ENCODE data around the gene SPTBN1. TPM values are rescaled to one million over a fixed set of nuclear protein-coding genes. Genes with fewer than 3 reads are reported as not detected.

The SPTBN1 gene
- total and polyA plus RNA-seq, 2 of the 4 experiments (the other 2 are of a cell fraction) = 49.1 to 241 TPM

DNA sequence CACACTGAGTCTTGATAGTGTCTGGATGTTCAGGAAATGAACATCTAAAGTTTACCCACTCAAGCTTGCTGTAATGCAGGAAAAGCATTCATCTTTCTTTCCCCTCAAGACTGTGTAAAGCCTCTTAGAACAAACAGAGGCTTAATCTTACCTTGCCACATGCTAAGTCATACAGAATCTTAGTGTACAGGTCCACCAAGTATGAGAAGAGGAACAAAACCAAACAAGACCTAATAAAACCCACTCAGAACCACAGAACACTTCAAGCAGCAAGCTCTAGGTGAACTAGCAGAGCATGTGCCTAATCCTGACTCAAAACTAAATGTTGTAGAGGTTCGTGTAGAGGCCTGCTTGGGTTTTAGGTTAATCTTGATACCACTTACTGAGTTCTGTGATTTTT, 97.6 kb downstream of the SPTBN1 start:
- no peak overlapping the region for H3K23ac ChIP-seq (ENCODE audit: low read depth, low read length)
- in situ Hi-C loops (cut with MboI; ENCODE audit: low sequenced_read_pairs) (no loop called here), intact Hi-C loops (cut with micrococcal nuclease) (no loop called here), dilution Hi-C loops (cut with HindIII; ENCODE audit: low sequenced_read_pairs, unreplicated experiment) (no loop called here)
- no peak overlapping the region for H3K9ac ChIP-seq (ENCODE audit: low read depth, low read length)
- CTCF ChIA-PET = interaction anchor here (0.9 kb wide), 1 partner anchor 23 kb away, joined by 3 read pairs; no protein-coding TSS in a partner anchor
- H3K4ac ChIP-seq (ENCODE audit: low read depth, low read length) = no peak overlapping the region
- H3K4me1 ChIP-seq (ENCODE audit: control insufficient read depth, insufficient read depth, low read length) = peaks cover 11% of the 10 kb centered on the region
- no peak overlapping the region for H4K8ac ChIP-seq (ENCODE audit: low read depth in 2 of 2, low read length in 2 of 2)
- no peaks in the 10 kb centered on the region for H3K36me3 ChIP-seq (ENCODE audit: control insufficient read depth, insufficient read depth, low read length)
- H3K27me3 ChIP-seq (ENCODE audit: control insufficient read depth, insufficient read depth, low read length) = no peaks in the 10 kb centered on the region
- peaks cover 42% of the 10 kb centered on the region; the same call in 1 of the 2 replicates for H4K20me1 ChIP-seq (ENCODE audit: insufficient read depth, low read length)
- H2BK20ac ChIP-seq (ENCODE audit: low read depth, low read length) = no peak overlapping the region
- no peak overlapping the region for H2BK5ac ChIP-seq (ENCODE audit: low read depth, low read length, poor library complexity, severe bottlenecking)
- H2AK5ac ChIP-seq (ENCODE audit: low read depth, low read length) = no peak overlapping the region
- H3K14ac ChIP-seq (replicated peaks; ENCODE audit: low read depth, low read length) = no peak overlapping the region
- H3K9me1 ChIP-seq (ENCODE audit: insufficient read depth, low read length) = peaks cover 3% of the 10 kb centered on the region; the same call in 1 of the 2 replicates
- TF ChIP-seq SMC3 (IDR thresholded peaks at IDR 0.05; ENCODE audit: low read depth, low read length) (no peak), MAFK (IDR thresholded peaks at IDR 0.05; ENCODE audit: low read depth, low read length) (no peak), RCOR1 (IDR thresholded peaks at IDR 0.05; ENCODE audit: insufficient replicate concordance, low read length) (no peak), RFX5 (IDR thresholded peaks at IDR 0.05; ENCODE audit: low read depth, low read length) (no peak), BHLHE40 (IDR thresholded peaks at IDR 0.05; ENCODE audit: low read depth, low read length) (no peak), CEBPB (IDR thresholded peaks at IDR 0.05; ENCODE audit: low read depth, low read length) (no peak), CHD1 (IDR thresholded peaks at IDR 0.05; ENCODE audit: low read depth, low read length) (no peak), NFE2L2 (IDR thresholded peaks at IDR 0.05; ENCODE audit: low read depth, low read length) (no peak)
- TF ChIP-seq, protein P1, sequence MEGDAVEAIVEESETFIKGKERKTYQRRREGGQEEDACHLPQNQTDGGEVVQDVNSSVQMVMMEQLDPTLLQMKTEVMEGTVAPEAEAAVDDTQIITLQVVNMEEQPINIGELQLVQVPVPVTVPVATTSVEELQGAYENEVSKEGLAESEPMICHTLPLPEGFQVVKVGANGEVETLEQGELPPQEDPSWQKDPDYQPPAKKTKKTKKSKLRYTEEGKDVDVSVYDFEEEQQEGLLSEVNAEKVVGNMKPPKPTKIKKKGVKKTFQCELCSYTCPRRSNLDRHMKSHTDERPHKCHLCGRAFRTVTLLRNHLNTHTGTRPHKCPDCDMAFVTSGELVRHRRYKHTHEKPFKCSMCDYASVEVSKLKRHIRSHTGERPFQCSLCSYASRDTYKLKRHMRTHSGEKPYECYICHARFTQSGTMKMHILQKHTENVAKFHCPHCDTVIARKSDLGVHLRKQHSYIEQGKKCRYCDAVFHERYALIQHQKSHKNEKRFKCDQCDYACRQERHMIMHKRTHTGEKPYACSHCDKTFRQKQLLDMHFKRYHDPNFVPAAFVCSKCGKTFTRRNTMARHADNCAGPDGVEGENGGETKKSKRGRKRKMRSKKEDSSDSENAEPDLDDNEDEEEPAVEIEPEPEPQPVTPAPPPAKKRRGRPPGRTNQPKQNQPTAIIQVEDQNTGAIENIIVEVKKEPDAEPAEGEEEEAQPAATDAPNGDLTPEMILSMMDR (conservative IDR thresholded peaks at IDR 0.05; ENCODE audit: low read depth, low read length) = no peak
- TF ChIP-seq, protein P2, sequence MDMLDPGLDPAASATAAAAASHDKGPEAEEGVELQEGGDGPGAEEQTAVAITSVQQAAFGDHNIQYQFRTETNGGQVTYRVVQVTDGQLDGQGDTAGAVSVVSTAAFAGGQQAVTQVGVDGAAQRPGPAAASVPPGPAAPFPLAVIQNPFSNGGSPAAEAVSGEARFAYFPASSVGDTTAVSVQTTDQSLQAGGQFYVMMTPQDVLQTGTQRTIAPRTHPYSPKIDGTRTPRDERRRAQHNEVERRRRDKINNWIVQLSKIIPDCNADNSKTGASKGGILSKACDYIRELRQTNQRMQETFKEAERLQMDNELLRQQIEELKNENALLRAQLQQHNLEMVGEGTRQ (IDR thresholded peaks at IDR 0.05; ENCODE audit: low read depth, low read length) = no peak
- no peak overlapping the region for H3K27ac ChIP-seq (ENCODE audit: insufficient read depth, low read length)
- no peak overlapping the region for H2BK120ac ChIP-seq (ENCODE audit: low read depth, low read length)
- no peak overlapping the region for H2AFZ ChIP-seq (replicated peaks; ENCODE audit: low read length, poor library complexity)
- H3K4me2 ChIP-seq (ENCODE audit: low read depth, low read length) = no peak overlapping the region
- no TSS peak for BruUV-seq (replicated peaks)
- no peaks in the 10 kb centered on the region for H3K9me3 ChIP-seq (ENCODE audit: control insufficient read depth, insufficient read depth, low read length)
- POLR2A ChIA-PET (ENCODE audit: unreplicated experiment) = interaction anchor here (0.5 kb wide), 1 partner anchor 351 kb away, joined by 4 read pairs; no protein-coding TSS in a partner anchor
- ATAC-seq (ENCODE audit: low read depth) = no peak
- H3K4me3 ChIP-seq (ENCODE audit: insufficient read depth, low read depth, low read length) = no peak overlapping the region
- no peak overlapping the region for H4K5ac ChIP-seq (ENCODE audit: low read depth, low read length)
- WGBS, 2 experiments (ENCODE audit: extremely low coverage in 2 of 2, insufficient read length in 1 of 2) = no CpG with 5 or more reads among the region's 1 CpG
- no peak overlapping the region for H3K18ac ChIP-seq (ENCODE audit: low read depth, low read length)
- peaks cover 9 to 78% of the 10 kb centered on the region in 2 experiments for H3K79me1 ChIP-seq (ENCODE audit: low read depth in 1 of 2, low read length in 2 of 2)
- no peak overlapping the region for H2AK9ac ChIP-seq (replicated peaks; ENCODE audit: low read depth, low read length, poor library complexity)
- no peak for DNase-seq
- H3K56ac ChIP-seq (ENCODE audit: extremely low read depth, insufficient read depth, low read length) = no peak overlapping the region
- H2BK15ac ChIP-seq (ENCODE audit: low read depth, low read length) = no peak overlapping the region
- no peak overlapping the region for H4K91ac ChIP-seq (ENCODE audit: insufficient read depth, low read depth, low read length)

Measured in IMR-90 (cell line).